Activated T-helper 1 cell treated with Interleukin-2 at 50 U/mL for 16 hours (primary cell): Measurements from ENCODE around the gene HPGDS.
"Not testable (repeated sequence)": the region's sequence is repeated elsewhere in the genome, so short reads cannot be mapped to it uniquely, and the experiment has no call there.

ENCODE experiments used
- DNase-seq: peaks from one replicate; pipeline ENCODE4 v3.0.0-alpha.2; 2020; ENCODE audit warnings: low read depth

Gene HPGDS

GRCh38 chr4:94319927-94320326, 22.7 kb downstream of the HPGDS start:
- not testable (repeated sequence) for DNase-seq

- DNase-seq = no peak
Measured at GRCh38 chr4:94307231-94307871, 35.3 kb downstream of the HPGDS start.

- no peak for DNase-seq
Measured at GRCh38 chr4:94306713-94307112, 35.9 kb downstream of the HPGDS start.

GRCh38 chr4:94305466-94306225, 37.0 kb downstream of the HPGDS start:
- DNase-seq = no peak

GRCh38 chr4:94304365-94304971, 38.2 kb downstream of the HPGDS start:
- no peak for DNase-seq

GRCh38 chr4:94302191-94302590, 40.4 kb downstream of the HPGDS start:
- no peak for DNase-seq

- DNase-seq = no peak
Measured at GRCh38 chr4:94298725-94299252, 43.8 kb downstream of the HPGDS start.

GRCh38 chr4:94295473-94295872, 47.2 kb downstream of the HPGDS start:
- DNase-seq = not testable (repeated sequence)

- DNase-seq = not testable (repeated sequence)
Measured at GRCh38 chr4:94293981-94294380, 48.7 kb downstream of the HPGDS start.

- no peak for DNase-seq
Measured at GRCh38 chr4:94290245-94290644, 52.4 kb downstream of the HPGDS start.

GRCh38 chr4:94285666-94286065, 57.0 kb downstream of the HPGDS start:
- DNase-seq = no peak

GRCh38 chr4:94284889-94285288, 57.7 kb downstream of the HPGDS start:
- no peak for DNase-seq

GRCh38 chr4:94278781-94279180, 63.9 kb downstream of the HPGDS start:
- no peak for DNase-seq

- no peak for DNase-seq
Measured at GRCh38 chr4:94277534-94277933, 65.1 kb downstream of the HPGDS start.

- DNase-seq = no peak
Measured at GRCh38 chr4:94276204-94276603, 66.4 kb downstream of the HPGDS start.

- DNase-seq = no peak
Measured at GRCh38 chr4:94274912-94275311, 67.7 kb downstream of the HPGDS start.

GRCh38 chr4:94271248-94271647, 71.4 kb downstream of the HPGDS start:
- DNase-seq = no peak

- DNase-seq = no peak
Measured at GRCh38 chr4:94267037-94267436, 75.6 kb downstream of the HPGDS start.

- no peak for DNase-seq
Measured at GRCh38 chr4:94262163-94263016, 80.2 kb downstream of the HPGDS start.

GRCh38 chr4:94256828-94257227, 85.8 kb downstream of the HPGDS start:
- no peak for DNase-seq

- DNase-seq = no peak
Measured at GRCh38 chr4:94256144-94256783, 86.4 kb downstream of the HPGDS start.

- no peak for DNase-seq
Measured at GRCh38 chr4:94253036-94253435, 89.6 kb downstream of the HPGDS start.
